ENCODE results near the gene NPHP1. TPM values are rescaled to one million over a fixed set of nuclear protein-coding genes. Genes with fewer than 3 reads are reported as not detected.

The NPHP1 gene
- total RNA-seq, 6 experiments from 2014 or later = 5.5 to 8.7 (median 6.3) TPM

DNA sequence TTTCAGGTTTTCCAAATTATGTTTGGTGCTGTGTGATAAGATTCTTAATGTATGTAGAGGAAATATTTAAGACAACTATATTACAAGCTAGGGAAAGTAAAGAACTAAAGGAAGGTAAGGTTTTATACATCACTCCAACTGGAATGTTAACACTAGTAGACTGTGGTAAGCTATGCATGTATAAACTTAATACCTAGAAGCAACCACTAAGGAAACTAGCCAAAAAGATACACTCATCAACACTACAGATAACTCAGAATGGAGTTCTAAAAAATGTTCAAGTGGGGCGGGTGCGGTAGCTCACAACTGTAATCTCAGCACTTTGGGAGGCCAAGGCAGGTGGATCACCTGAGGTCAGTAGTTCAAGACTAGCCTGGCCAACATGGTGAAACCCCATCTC is 51.4 kb downstream of the NPHP1 start:
- no peak overlapping the region for H3K27ac Mint-ChIP-seq
- peaks cover 38% of the 10 kb centered on the region for H3K9me3 Mint-ChIP-seq
- TF ChIP-seq, protein P1, sequence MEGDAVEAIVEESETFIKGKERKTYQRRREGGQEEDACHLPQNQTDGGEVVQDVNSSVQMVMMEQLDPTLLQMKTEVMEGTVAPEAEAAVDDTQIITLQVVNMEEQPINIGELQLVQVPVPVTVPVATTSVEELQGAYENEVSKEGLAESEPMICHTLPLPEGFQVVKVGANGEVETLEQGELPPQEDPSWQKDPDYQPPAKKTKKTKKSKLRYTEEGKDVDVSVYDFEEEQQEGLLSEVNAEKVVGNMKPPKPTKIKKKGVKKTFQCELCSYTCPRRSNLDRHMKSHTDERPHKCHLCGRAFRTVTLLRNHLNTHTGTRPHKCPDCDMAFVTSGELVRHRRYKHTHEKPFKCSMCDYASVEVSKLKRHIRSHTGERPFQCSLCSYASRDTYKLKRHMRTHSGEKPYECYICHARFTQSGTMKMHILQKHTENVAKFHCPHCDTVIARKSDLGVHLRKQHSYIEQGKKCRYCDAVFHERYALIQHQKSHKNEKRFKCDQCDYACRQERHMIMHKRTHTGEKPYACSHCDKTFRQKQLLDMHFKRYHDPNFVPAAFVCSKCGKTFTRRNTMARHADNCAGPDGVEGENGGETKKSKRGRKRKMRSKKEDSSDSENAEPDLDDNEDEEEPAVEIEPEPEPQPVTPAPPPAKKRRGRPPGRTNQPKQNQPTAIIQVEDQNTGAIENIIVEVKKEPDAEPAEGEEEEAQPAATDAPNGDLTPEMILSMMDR (IDR thresholded peaks at IDR 0.05) = no peak
- no peak overlapping the region for H3K4me3 Mint-ChIP-seq
- DNase-seq = no peak
- H3K4me1 Mint-ChIP-seq (ENCODE audit: low read depth) = peaks cover 67% of the 10 kb centered on the region
- peaks cover 41% of the 10 kb centered on the region for H3K36me3 Mint-ChIP-seq (ENCODE audit: low read depth)
- no peaks in the 10 kb centered on the region; the same call in 1 of the 2 replicates for H3K27me3 Mint-ChIP-seq (ENCODE audit: insufficient read depth)

DNA sequence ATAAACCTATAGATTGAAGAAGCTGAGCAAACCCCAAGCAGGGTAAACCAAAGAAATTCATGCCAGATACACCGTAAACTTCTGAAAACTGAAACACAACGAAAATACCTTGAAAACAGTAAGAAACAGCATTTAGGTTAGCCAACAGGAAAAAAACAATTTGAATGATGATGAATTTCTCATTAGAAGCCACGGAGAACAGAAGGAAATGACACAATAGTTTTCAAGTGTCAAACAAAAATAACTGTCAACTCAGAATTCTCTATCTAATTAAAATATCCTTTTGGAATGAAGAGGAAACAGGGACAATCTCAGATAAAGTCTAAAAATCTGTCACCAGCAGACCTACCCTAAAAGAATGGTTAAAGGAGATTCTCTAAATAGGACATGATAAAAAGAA is 51.9 kb downstream of the NPHP1 start:
- TF ChIP-seq, protein P1 (IDR thresholded peaks at IDR 0.05) = no peak
- no peak for DNase-seq
- no peaks in the 10 kb centered on the region; the same call in 1 of the 2 replicates for H3K27me3 Mint-ChIP-seq (ENCODE audit: insufficient read depth)
- H3K9me3 Mint-ChIP-seq = peaks cover 38% of the 10 kb centered on the region
- H3K36me3 Mint-ChIP-seq (ENCODE audit: low read depth) = peaks cover 45% of the 10 kb centered on the region
- peaks cover 68% of the 10 kb centered on the region for H3K4me1 Mint-ChIP-seq (ENCODE audit: low read depth)
- H3K4me3 Mint-ChIP-seq = no peak overlapping the region
- no peak overlapping the region for H3K27ac Mint-ChIP-seq

DNA sequence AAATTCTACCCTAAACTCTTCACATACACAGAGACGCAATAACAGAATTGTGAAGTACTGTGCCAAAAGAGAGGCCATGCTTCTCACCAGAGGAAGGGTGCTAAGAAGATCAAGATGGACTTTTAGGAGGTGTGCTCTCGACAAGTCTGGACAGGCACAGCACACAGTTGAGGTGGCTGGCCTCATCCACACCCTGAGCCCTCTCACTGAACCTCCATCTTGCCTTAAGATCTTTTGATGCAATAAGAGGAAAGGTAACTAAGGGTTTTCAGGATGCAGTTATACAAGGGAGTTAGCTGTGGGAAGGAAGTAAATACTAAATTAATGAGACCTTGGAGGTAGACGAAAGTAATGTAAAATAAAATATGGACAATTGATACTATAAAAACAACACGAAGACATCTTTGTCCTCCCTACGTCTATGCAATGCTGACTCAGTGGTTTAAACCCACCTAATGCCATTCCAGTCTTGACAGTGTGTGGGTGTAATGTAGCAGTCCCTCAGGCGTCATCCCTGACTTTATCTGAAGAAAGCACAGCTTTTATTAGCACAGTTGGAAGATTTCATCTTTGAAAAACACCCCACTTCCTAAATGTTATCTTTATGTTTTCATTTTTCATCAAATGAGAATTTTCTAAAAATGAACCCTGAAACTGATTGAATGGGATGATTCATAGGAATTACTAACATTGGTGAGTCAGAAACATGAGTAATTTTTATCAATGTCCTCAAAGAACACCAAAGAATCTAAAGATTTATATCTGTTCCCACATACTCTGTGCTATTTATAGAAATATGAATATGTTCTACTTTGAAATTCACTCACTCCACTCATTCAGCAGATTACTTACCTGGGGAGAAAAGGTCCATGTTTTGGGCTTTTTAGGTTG is 55.2 kb downstream of the NPHP1 start:
- Mint-ChIP-seq H3K4me1 (ENCODE audit: low read depth) (peaks cover 57% of the 10 kb centered on the region), H3K4me3 (peak overlapping the region; percentile 48), H3K27me3 (ENCODE audit: insufficient read depth) (no peaks in the 10 kb centered on the region; the same call in 1 of the 2 replicates), H3K27ac (peak overlapping the region; percentile 91), H3K36me3 (ENCODE audit: low read depth) (peaks cover 33% of the 10 kb centered on the region), H3K9me3 (peaks cover 19% of the 10 kb centered on the region)
- DNase-seq = peak; percentile 81
- TF ChIP-seq, protein P1 (IDR thresholded peaks at IDR 0.05) = no peak

DNA sequence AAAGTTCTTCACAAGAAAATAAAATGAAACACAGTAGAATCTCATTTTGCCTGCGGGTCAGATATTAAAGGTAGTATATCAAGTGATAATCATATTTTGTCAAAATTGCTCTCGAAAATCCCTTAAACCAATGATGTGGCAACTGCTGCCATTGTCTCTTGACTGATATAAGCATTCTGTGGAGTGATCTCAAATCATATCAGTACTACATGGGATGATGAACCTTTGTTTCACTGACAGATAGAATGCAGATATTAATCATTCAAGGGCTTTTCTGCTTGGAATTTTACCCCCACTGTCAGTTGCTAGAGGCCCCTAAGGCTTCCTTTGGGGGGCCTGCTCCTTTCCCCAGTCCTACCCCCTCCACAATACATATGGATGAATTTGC is 57.9 kb downstream of the NPHP1 start:
- peaks cover 11% of the 10 kb centered on the region for H3K36me3 Mint-ChIP-seq (ENCODE audit: low read depth)
- H3K4me3 Mint-ChIP-seq = no peak overlapping the region
- TF ChIP-seq, protein P1 (IDR thresholded peaks at IDR 0.05) = no peak
- no peaks in the 10 kb centered on the region for H3K27me3 Mint-ChIP-seq (ENCODE audit: insufficient read depth)
- no peak overlapping the region for H3K27ac Mint-ChIP-seq
- H3K9me3 Mint-ChIP-seq = peaks cover 4% of the 10 kb centered on the region; the same call in 1 of the 2 replicates
- DNase-seq = no peak
- peaks cover 38% of the 10 kb centered on the region for H3K4me1 Mint-ChIP-seq (ENCODE audit: low read depth)

DNA sequence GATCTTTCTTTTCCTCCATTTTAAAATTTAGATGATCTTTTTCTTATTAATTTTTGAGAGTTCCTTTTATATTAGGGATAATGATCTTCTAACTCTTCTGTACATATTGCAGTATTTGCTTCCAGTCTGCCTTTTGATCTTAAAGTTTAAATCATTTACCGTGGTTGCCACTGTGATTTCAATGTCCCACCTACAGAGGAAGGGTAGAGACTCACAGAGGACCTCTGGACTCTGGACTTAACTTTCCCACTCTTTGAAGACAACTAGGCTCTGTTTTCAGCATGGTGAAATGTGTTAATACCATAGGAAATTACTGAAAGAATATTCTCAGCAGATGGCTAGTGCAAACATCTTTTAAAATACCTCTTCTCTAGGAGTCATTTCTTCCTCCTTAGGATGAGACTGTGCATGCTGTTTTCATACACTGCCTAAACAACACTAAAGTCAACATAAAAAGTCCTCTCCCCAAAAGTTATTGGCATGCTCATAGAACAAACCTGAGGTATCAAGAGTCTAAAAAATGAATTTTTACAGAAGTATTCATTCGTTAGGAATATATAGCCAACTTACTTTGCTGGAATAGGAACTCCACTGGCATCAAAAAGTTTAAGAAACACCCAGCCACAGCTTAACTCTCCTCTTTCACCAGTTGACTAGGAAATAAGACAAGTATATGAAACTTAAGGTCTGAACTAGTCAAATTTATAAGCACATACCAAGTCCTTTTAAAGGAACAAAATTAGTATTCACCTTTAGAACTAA is 58.4 kb downstream of the NPHP1 start:
- H3K27me3 Mint-ChIP-seq (ENCODE audit: insufficient read depth) = no peaks in the 10 kb centered on the region
- peaks cover 4% of the 10 kb centered on the region; the same call in 1 of the 2 replicates for H3K9me3 Mint-ChIP-seq
- peaks cover 11% of the 10 kb centered on the region for H3K36me3 Mint-ChIP-seq (ENCODE audit: low read depth)
- H3K27ac Mint-ChIP-seq = no peak overlapping the region
- H3K4me1 Mint-ChIP-seq (ENCODE audit: low read depth) = peaks cover 36% of the 10 kb centered on the region
- DNase-seq = no peak
- TF ChIP-seq, protein P1 (IDR thresholded peaks at IDR 0.05) = no peak
- no peak overlapping the region for H3K4me3 Mint-ChIP-seq
